Lower leg skin (tissue), 4 donors: ENCODE data around the gene SIAH3. TPM values are rescaled to one million over a fixed set of nuclear protein-coding genes. Genes with fewer than 3 reads are reported as not detected.

Experiments
- DNase-seq, 2 donors: peaks; one replicate each; pipeline ENCODE4 v3.0.0-alpha.2; 2019; ENCODE audit warnings: low spot score in 2 of 2
- H3K4me3 ChIP-seq: fragments of 200-600 bp; sonication (generic); 2 replicates; pipeline ENCODE4 v1.5.1; 2017; ENCODE audit warnings: mild to moderate bottlenecking, low read depth; ENCODE audit not compliant: poor library complexity, severe bottlenecking
- CTCF ChIP-seq, 3 donors: fragments of 450-650 bp; IDR thresholded peaks; one replicate each; pipeline ENCODE4 v1.5.1; 2016; ENCODE audit warnings: antibody characterized with exemption in 3 of 3, mild to moderate bottlenecking in 3 of 3, moderate library complexity in 2 of 3
- POLR2A ChIP-seq, 2 donors: fragments of 450-650 bp; IDR thresholded peaks; one replicate each; pipeline ENCODE4 v1.6.1; 2016 to 2017; ENCODE audit warnings: antibody characterized with exemption in 2 of 2, mild to moderate bottlenecking in 1 of 2, moderate library complexity in 1 of 2
- WGBS, 2 donors: methylation state at CpG; one replicate each; pipeline ENCODE4 v1.1.5; 2018; 5-methylcytosine and 5-hydroxymethylcytosine counted together
- intact Hi-C: fragments of 100-400 bp; cut with DNase I; formaldehyde crosslinking; loops from one replicate; pipeline ENCODE4 v1.15.0; 2023; ENCODE audit warnings: low total_unique reads
- total RNA-seq, 4 donors: library from RNA; depleted of rRNA; stranded (reverse); fragments of >200 nt; gene quantifications; one replicate each; pipeline ENCODE4 v1.1.0, GENCODE V29; 2016

The SIAH3 gene, protein sequence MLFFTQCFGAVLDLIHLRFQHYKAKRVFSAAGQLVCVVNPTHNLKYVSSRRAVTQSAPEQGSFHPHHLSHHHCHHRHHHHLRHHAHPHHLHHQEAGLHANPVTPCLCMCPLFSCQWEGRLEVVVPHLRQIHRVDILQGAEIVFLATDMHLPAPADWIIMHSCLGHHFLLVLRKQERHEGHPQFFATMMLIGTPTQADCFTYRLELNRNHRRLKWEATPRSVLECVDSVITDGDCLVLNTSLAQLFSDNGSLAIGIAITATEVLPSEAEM
- under 1 TPM; 0.02 to 0.21 (median 0.05) TPM for total RNA-seq

DNA sequence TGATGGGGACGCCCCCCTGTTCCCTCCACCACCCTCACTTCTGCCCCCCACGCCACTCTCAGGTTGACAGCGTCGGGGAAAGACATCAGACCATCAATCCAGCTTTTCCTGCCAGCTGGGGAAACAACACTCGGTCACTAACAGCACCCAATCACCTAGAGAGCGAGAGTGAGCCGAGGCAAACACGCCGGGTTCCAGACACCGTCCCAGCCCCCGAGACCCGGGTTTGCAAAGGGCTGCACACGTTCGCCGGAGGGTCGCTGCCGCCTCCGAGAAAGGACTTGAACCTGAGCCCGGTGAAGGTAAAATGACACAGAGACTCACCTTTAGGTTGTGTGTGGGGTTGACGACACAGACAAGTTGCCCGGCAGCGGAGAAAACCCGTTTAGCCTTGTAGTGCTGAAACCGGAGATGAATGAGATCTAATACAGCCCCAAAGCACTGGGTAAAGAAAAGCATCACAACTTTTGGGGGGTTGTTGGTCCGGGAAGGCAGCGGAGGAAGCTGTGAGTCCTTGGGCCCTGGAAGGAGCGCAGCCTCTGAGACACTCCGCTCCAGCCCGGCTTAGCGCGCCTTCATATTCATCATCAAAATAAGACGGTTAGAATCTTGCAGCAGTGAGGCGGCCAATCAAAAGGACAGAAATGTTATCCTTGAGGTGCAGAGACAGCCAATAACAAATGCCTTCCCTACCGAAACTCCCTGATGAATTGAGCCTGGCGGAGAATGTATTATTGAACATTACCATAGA, at the start of gene SIAH3:
Gene SIAH3 (minus strand): TSS at position 583 of the 751 bp plus-strand sequence. CDS start 124 bp downstream, at position 459.
- intact Hi-C loops, result no loop called here
- WGBS, 2 donors, result 3 to 5% methylated on average over 31 to 35 of the region's 35 CpGs
- H3K4me3 ChIP-seq, result no peak within 1 kb of the TSS
- TF ChIP-seq CTCF (IDR thresholded peaks at IDR 0.05), result no peak
- no peak for TF ChIP-seq POLR2A (IDR thresholded peaks at IDR 0.05)
- DNase-seq, result no peak

GRCh38 chr13:45899406-45899805, 47.9 kb upstream of the SIAH3 start:
- H3K4me3 ChIP-seq, result no peak overlapping the region
- 56 to 59% methylated on average over 3 of the region's 3 CpGs for WGBS, 2 donors
- TF ChIP-seq POLR2A (IDR thresholded peaks at IDR 0.05) (no peak), CTCF (IDR thresholded peaks at IDR 0.05) (no peak)
- no peak for DNase-seq
- intact Hi-C loops, result no loop called here

DNA sequence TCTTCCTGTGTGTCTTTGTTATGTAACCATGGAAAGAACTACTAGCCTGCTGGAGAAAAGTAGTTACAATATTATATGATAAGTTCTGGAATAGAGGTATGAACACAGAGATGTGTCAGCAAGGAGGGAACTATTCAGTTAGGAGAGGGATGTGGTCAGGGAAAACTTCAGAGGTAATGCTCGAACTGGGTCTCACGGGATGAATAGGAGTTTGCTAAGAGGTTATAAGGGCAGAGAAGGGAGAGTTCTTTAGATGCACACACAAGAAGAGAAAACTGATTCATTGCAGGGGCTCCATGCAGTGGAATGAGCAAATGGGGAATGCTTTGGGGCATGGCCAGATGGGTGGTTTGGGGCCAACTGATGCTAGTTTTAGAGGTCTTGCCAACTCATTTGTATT, 46.0 kb upstream of the SIAH3 start:
- 93 to 96% methylated on average over 2 of the region's 2 CpGs for whole genome bisulfite sequencing, 2 donors
- no peak for TF ChIP-seq POLR2A (IDR thresholded peaks at IDR 0.05)
- no peak for TF ChIP-seq CTCF (IDR thresholded peaks at IDR 0.05)

DNA sequence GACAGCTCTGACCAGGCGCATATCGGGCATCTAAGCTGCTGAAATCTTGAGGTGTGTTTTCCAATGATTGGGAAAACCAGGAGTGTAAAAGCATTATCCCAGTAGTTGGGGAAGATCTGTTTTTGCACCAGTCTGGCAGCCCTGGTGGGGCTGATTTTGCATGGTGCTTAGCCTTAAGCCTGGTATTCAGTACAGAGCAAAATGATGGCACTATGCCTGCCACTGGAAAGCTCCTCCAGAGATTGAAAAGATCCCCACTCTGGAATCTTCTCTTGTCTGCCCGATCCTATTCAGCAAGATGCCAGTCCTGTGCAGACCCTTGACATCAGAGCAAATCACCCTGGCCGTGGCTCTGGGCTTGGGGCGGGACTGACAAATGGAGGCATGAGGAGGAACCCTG, 44.7 kb upstream of the SIAH3 start:
- intact Hi-C loops, result no loop called here
- DNase-seq, result no peak
- no peak overlapping the region for H3K4me3 ChIP-seq
- TF ChIP-seq POLR2A (IDR thresholded peaks at IDR 0.05), result no peak
- WGBS, 2 donors, result 65 to 72% methylated on average over 5 of the region's 5 CpGs

More for the DNA sequence above, 46.0 kb upstream of the SIAH3 start:
- intact Hi-C loops, result no loop called here
- no peak overlapping the region for H3K4me3 ChIP-seq
- no peak for DNase-seq

- WGBS, 2 donors, result 41 to 44% methylated on average over 2 of the region's 2 CpGs
- no peak for DNase-seq
- H3K4me3 ChIP-seq, result no peak overlapping the region
- no peak for TF ChIP-seq CTCF (IDR thresholded peaks at IDR 0.05)
- TF ChIP-seq POLR2A (IDR thresholded peaks at IDR 0.05), result no peak
- intact Hi-C loops, result no loop called here
These were observed 44.3 kb upstream of the SIAH3 start for GRCh38 chr13:45895881-45896280.

DNA sequence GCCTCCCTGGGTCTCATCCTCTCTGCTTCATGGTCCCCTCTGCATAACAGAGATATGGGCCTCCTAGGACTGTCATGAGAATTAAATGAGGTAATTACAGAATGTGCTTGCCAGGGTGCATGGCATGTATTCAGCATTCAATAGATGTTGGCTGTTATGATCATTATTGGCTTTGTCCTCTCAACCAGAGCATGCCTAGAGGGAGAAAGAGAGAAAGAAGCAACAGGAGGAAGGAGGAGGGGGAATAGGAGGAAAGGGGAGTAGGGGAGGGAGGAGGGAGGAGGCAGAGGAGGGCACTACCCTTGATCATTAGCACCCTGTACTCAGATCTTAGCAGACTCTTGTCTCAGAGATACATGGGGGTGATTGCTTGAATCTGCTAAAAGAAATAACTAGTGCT, 41.0 kb upstream of the SIAH3 start:
- intact Hi-C loops, result no loop called here
- TF ChIP-seq CTCF (IDR thresholded peaks at IDR 0.05) (no peak), POLR2A (IDR thresholded peaks at IDR 0.05) (no peak)
- no peak for DNase-seq
- H3K4me3 ChIP-seq, result no peak overlapping the region
